Activated naive CD8-positive, alpha-beta T cell treated with anti-CD3 and anti-CD28 coated beads, Interleukin-2, amount 50 U/mL, for 24 hours (primary cell): ENCODE results near the gene FLYWCH1.
A peak's percentile ranks its signal among the peaks of the same experiment; 100 is the strongest.
"Not testable (repeated sequence)": the region's sequence is repeated elsewhere in the genome, so short reads cannot be mapped to it uniquely, and the experiment has no call there.

Experiments used
- ATAC-seq: fragments of 150-1000 bp; cut with Tn5 transposase; one replicate; pipeline ENCODE4 v1.10.0; 2021
- DNase-seq: peaks from one replicate; pipeline ENCODE4 v3.0.0; 2021
- H3K27ac Mint-ChIP-seq: one replicate; pipeline ENCODE4 v1.8.0; 2021; ENCODE audit warnings: mild to moderate bottlenecking, mixed read lengths
- H3K27me3 Mint-ChIP-seq: one replicate; pipeline ENCODE4 v1.8.0; 2021; ENCODE audit warnings: mixed read lengths
- H3K36me3 Mint-ChIP-seq: one replicate; pipeline ENCODE4 v1.8.0; 2021; ENCODE audit warnings: low read depth, mixed read lengths
- H3K4me1 Mint-ChIP-seq: one replicate; pipeline ENCODE4 v1.8.0; 2021; ENCODE audit warnings: mixed read lengths
- H3K4me3 Mint-ChIP-seq: one replicate; pipeline ENCODE4 v1.8.0; 2021; ENCODE audit warnings: mild to moderate bottlenecking, moderate library complexity, mixed read lengths
- H3K9me3 Mint-ChIP-seq: one replicate; pipeline ENCODE4 v1.8.0; 2021; ENCODE audit warnings: mixed read lengths

FLYWCH1 gene

DNA sequence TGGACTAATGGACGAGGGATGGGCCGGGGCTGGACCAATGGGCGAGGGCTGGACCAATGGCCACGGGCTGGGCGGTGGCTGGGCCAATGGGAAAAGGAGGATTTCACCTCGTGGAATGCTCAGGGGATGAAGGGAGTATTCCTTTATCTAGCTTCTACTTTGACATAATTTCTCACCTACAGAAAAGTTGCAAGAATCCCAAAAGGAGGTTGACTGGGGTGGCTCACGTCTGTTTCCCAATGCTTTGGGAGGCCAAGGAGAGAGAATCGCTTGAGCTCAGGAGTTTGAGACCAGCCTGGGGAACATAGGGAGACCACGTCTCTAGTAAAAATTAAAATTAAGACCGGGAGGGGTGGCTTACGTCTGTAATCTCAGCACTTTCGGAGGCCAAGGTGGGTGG lies 5.7 kb upstream of the FLYWCH1 start:
- ATAC-seq = no peak
- Mint-ChIP-seq H3K27me3 (no peaks in the 10 kb centered on the region), H3K36me3 (no peaks in the 10 kb centered on the region), H3K27ac (peak overlapping the region; percentile 54), H3K4me1 (peaks cover 21% of the 10 kb centered on the region), H3K9me3 (no peaks in the 10 kb centered on the region), H3K4me3 (peak overlapping the region; percentile 92)
- no peak for DNase-seq

DNA sequence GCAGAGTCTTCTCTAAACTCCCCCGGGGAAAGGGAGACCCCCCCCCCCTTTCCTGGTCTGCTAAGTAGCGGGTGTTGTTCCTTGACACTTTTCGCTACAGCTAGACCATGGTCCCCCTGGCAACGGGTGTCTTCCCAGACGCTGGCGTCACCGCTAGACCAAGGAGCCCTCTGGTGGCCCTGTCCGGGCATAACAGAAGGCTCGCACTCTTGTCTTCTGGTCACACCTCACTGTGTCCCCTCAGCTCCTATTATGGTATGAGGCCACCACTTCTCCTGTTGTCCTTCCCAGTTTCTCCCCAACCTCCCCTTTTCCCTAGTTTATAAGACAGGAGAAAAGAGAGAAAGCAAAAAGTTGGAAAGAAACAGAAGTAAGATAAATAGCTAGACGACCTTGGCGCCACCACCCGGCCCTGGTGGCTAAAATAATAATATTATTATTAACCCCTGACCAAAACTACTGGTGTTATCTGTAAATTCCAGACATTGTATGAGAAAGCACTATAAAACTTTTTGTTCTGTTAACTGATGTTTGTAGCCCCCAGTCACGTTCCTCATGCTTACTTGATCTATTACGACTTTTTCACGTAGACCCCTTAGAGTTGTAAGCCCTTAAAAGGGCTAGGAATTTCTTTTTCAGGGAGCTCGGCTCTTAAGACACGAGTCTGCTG lies 4.5 kb upstream of the FLYWCH1 start:
- not testable (repeated sequence) for ATAC-seq, H3K36me3 Mint-ChIP-seq, H3K27ac Mint-ChIP-seq, H3K27me3 Mint-ChIP-seq, H3K9me3 Mint-ChIP-seq, H3K4me3 Mint-ChIP-seq
- peak; percentile 38 for DNase-seq
- peaks cover 26% of the 10 kb centered on the region for H3K4me1 Mint-ChIP-seq

DNA sequence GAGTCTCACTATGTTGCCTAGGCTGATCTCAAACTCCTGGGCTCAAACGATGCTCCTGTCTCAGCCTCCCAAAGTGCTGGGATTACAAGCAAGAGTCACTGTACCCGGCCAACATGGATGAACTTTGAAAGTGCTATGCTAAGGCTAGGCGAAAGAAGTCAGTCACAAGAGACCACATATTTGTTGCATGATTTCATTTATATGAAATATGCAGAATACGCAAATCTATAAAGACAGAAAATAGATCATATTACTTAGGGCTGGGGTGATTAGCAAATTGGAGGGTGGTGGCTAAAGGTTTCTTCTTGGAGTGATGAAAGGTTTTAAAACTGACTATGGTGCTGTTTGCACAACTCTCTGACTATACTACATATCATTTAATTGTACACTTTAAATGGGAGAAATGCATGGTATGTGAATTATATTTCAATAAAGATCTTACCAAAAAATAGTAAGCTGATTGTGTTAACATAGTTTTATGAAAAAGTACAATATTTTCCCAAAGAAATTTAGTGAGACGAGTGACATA lies 1.2 kb upstream of the FLYWCH1 start:
- Mint-ChIP-seq H3K4me1 (peaks cover 32% of the 10 kb centered on the region), H3K27ac (no peak overlapping the region), H3K9me3 (no peaks in the 10 kb centered on the region), H3K4me3 (peak overlapping the region; percentile 86), H3K27me3 (no peaks in the 10 kb centered on the region), H3K36me3 (peaks cover 4% of the 10 kb centered on the region)
- DNase-seq (no peak), ATAC-seq (no peak)

GRCh38 chr16:2912330-2913199 lies 834 bp downstream of the FLYWCH1 start:
- Mint-ChIP-seq H3K4me3 (peak overlapping the region; percentile 86), H3K27ac (peak overlapping the region; percentile 82), H3K27me3 (no peaks in the 10 kb centered on the region), H3K36me3 (peaks cover 4% of the 10 kb centered on the region), H3K9me3 (no peaks in the 10 kb centered on the region), H3K4me1 (peaks cover 17% of the 10 kb centered on the region)
- ATAC-seq (peak; percentile 30), DNase-seq (peak; percentile 40)

- Mint-ChIP-seq H3K9me3 (no peaks in the 10 kb centered on the region), H3K27me3 (no peaks in the 10 kb centered on the region), H3K4me3 (peak overlapping the region; percentile 86), H3K27ac (no peak overlapping the region), H3K4me1 (peaks cover 17% of the 10 kb centered on the region), H3K36me3 (peaks cover 4% of the 10 kb centered on the region)
- ATAC-seq (no peak), DNase-seq (no peak)
These were observed 1.9 kb downstream of the FLYWCH1 start for GRCh38 chr16:2913603-2914002.

GRCh38 chr16:2914233-2914632 lies 2.5 kb downstream of the FLYWCH1 start:
- Mint-ChIP-seq H3K4me3 (no peak overlapping the region), H3K27ac (no peak overlapping the region), H3K4me1 (peaks cover 17% of the 10 kb centered on the region), H3K36me3 (peaks cover 4% of the 10 kb centered on the region), H3K9me3 (no peaks in the 10 kb centered on the region), H3K27me3 (no peaks in the 10 kb centered on the region)
- ATAC-seq (no peak), DNase-seq (no peak)

DNA sequence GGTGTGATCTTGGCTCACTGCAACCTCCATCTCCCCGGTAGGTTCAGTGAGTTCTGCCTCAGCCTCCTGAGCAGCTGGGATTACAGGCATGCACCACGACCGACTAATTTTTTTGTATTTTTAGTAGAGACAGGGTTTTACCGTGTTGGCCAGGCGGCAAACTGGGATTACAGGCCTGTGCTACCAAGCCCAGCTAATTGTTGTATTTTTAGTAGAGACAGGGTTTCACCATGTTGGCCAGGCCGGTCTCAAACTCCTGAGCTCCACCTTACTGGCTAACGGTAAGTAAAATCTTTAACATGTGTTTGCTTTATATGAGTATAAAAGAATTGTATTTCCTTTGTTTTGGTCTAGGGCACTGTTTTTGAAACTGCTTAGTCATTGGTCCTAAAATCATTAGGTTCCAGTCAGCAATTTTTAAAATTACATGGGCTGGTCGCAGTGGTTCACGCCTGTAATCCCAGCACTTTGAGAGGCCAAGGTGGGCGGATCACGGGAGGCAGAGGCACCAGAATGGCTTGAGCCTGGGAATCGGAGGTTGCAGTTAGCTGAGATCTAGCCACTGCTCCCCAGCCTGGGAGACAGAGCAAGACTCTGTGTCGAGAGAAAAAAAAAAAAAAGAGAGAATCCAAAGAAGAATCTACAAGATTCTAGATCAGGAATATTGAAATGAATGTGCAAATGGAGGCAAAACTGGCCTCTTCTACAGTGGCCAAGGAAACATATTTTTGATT lies 3.6 kb downstream of the FLYWCH1 start:
- DNase-seq (no peak), ATAC-seq (no peak)
- H3K4me3 Mint-ChIP-seq = no peak overlapping the region
- no peaks in the 10 kb centered on the region for H3K27me3 Mint-ChIP-seq
- peaks cover 8% of the 10 kb centered on the region for H3K36me3 Mint-ChIP-seq
- H3K27ac Mint-ChIP-seq = peak overlapping the region; percentile 31
- H3K9me3 Mint-ChIP-seq = no peaks in the 10 kb centered on the region
- H3K4me1 Mint-ChIP-seq = peaks cover 23% of the 10 kb centered on the region

DNA sequence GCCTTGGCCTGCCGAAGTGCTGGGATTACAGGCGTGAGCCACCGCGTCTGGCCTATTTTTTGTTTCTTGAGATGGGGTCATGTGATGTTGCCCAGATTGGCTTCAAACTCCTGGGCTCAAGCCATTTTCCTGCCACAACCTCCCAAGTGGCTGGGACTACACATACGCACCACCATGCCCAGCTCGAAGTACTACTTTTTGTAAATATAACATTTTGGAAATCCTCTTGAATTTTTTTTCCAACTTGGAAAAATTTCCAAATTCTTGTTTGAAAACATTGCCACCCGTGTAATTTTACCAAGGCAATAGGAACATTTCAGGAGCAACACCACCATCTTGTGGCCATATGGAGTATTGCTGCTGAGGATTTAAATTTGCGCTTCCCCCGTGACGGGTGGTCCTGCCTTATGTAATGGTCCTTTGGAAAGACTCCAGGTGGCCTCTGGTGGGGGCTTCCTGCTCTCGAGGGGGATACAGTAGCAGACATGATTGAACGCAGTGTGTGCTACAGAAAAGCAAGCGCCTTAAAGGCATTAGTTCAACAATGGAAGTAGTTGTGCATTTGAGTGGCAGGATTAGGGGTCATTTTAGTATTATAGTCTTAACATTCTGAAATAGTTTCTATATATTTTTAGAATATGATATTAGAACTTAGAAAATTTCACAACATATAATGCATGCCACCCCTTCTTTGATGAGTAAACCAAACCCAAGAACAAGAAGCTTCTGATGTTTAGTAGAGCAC lies 8.0 kb downstream of the FLYWCH1 start:
- H3K4me1 Mint-ChIP-seq = peaks cover 5% of the 10 kb centered on the region
- peak; percentile 62 for DNase-seq
- no peak overlapping the region for H3K4me3 Mint-ChIP-seq
- H3K36me3 Mint-ChIP-seq = peaks cover 12% of the 10 kb centered on the region
- H3K9me3 Mint-ChIP-seq = no peaks in the 10 kb centered on the region
- no peak for ATAC-seq
- no peak overlapping the region for H3K27ac Mint-ChIP-seq
- no peaks in the 10 kb centered on the region for H3K27me3 Mint-ChIP-seq

DNA sequence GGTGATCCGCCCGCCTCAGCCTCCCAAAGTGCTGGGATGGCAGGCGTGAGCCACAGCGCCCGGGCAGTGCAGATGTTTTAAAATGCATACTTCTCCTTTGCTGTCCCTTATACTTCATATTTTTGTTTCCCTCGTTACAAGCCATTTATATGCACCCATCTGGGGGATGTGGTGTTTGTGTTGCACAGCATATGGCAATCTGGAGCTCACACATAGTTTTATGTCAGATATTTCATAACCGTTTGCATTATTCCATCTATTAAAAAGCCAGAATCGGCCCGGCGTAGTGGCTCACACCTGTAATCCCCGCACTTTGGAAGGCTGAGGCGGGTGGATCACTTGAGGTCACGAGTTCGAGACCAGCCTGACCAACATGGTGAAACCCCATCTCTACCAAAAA lies 11.8 kb downstream of the FLYWCH1 start:
- peaks cover 12% of the 10 kb centered on the region for H3K36me3 Mint-ChIP-seq
- no peak overlapping the region for H3K4me3 Mint-ChIP-seq
- ATAC-seq (no peak), DNase-seq (no peak)
- H3K4me1 Mint-ChIP-seq = peaks cover 17% of the 10 kb centered on the region
- H3K9me3 Mint-ChIP-seq = no peaks in the 10 kb centered on the region
- H3K27me3 Mint-ChIP-seq = no peaks in the 10 kb centered on the region
- H3K27ac Mint-ChIP-seq = no peak overlapping the region

DNA sequence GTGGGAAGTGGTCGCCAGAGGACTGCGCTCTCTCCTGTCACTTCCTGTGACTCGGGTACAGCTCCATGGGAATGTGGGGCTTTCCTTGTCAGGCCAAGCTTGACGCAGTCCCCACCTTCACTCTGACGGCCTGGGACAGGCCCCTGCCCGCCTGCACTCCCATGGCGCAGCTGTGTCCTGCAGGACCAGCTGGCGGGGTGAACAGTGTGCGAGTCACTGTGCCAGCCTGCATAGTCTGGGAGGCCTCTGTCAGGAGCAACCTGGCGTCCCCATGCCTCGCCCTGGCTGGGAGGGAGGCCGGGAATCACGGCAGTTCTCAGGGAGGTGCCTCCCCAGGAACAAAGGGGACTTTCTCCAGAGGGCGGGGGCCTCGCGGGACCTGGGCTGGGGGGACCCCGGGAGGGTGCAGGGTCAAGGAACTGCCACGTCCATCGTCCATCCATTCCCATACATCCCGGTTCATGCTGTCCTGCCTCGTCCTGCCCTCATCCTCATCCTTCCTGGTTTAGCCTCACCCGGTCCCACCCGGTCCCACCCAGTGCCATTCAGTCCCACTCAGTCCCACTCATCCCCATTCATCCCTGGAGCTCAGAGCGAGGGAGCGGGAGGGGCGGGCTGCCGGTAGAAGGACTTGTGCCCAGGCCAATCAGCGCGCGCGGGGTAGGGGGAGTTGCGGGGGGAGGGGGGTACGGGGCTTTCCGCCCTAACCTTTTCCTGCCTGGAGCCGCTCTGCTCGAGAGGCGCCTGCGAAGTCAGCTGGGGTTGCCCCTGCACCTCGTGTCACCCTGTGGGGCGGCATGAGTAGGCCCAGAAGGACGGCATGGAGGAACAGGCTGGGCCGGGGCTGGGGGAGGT lies 13.4 kb downstream of the FLYWCH1 start:
- no peaks in the 10 kb centered on the region for H3K9me3 Mint-ChIP-seq
- H3K4me1 Mint-ChIP-seq = peaks cover 12% of the 10 kb centered on the region
- DNase-seq (no peak), ATAC-seq (no peak)
- no peak overlapping the region for H3K4me3 Mint-ChIP-seq
- H3K36me3 Mint-ChIP-seq = peaks cover 8% of the 10 kb centered on the region
- no peaks in the 10 kb centered on the region for H3K27me3 Mint-ChIP-seq
- H3K27ac Mint-ChIP-seq = no peak overlapping the region

DNA sequence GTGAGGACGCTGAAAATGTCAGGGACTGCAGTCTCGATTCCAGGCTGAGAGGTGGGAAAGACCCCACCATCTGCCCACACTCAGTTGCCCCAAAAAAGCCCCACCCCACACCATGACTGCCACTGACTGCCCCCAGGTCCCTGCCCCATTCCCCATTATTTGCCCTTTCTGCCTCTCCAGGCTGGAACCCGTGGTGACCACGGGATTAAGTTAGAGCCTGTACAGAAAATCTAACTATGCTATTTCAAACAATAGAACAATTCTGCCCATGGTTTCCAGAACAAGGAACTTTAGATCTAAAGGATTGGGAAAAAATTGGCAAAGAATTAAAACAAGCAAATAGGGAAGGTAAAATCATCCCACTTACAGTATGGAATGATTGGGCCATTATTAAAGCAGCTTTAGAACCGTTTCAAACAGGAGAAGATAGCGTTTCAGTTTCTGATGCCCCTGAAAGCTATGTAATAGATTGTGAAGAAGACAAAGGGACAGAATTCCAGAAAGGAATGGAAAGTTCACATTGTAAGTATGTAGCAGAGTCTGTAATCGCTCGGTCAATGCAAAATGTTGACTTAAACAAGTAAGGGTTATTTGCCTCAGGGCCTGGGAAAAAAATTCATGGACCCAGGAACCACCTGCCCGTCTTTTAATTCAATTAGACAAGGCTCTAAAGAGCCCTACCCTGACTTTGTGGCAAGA lies 14.4 kb downstream of the FLYWCH1 start:
- ATAC-seq = no peak
- H3K9me3 Mint-ChIP-seq = no peaks in the 10 kb centered on the region
- H3K27me3 Mint-ChIP-seq = no peaks in the 10 kb centered on the region
- H3K36me3 Mint-ChIP-seq = peaks cover 8% of the 10 kb centered on the region
- no peak overlapping the region for H3K27ac Mint-ChIP-seq
- H3K4me1 Mint-ChIP-seq = peaks cover 12% of the 10 kb centered on the region
- no peak for DNase-seq
- no peak overlapping the region for H3K4me3 Mint-ChIP-seq

GRCh38 chr16:2926650-2926999 lies 14.9 kb downstream of the FLYWCH1 start:
- H3K27ac Mint-ChIP-seq = no peak overlapping the region
- peaks cover 12% of the 10 kb centered on the region for H3K4me1 Mint-ChIP-seq
- H3K9me3 Mint-ChIP-seq = no peaks in the 10 kb centered on the region
- no peak overlapping the region for H3K4me3 Mint-ChIP-seq
- ATAC-seq (no peak), DNase-seq (no peak)
- H3K27me3 Mint-ChIP-seq = no peaks in the 10 kb centered on the region
- peaks cover 8% of the 10 kb centered on the region for H3K36me3 Mint-ChIP-seq

GRCh38 chr16:2927010-2927646 lies 15.4 kb downstream of the FLYWCH1 start:
- peak; percentile 96 for ATAC-seq
- no peaks in the 10 kb centered on the region for H3K9me3 Mint-ChIP-seq
- DNase-seq = peak; percentile 89
- peaks cover 6% of the 10 kb centered on the region for H3K36me3 Mint-ChIP-seq
- H3K27me3 Mint-ChIP-seq = no peaks in the 10 kb centered on the region
- peaks cover 12% of the 10 kb centered on the region for H3K4me1 Mint-ChIP-seq
- H3K27ac Mint-ChIP-seq = no peak overlapping the region
- no peak overlapping the region for H3K4me3 Mint-ChIP-seq
